Measurements from ENCODE around the gene MYOC. TPM values are rescaled to one million over a fixed set of nuclear protein-coding genes. Genes with fewer than 3 reads are reported as not detected.
"Not testable (repeated sequence)": the region's sequence is repeated elsewhere in the genome, so short reads cannot be mapped to it uniquely, and the experiment has no call there.

MYOC gene
- not detected in 2 replicates for total RNA-seq (2014; rRNA removed; shearing (Covaris generic))

DNA sequence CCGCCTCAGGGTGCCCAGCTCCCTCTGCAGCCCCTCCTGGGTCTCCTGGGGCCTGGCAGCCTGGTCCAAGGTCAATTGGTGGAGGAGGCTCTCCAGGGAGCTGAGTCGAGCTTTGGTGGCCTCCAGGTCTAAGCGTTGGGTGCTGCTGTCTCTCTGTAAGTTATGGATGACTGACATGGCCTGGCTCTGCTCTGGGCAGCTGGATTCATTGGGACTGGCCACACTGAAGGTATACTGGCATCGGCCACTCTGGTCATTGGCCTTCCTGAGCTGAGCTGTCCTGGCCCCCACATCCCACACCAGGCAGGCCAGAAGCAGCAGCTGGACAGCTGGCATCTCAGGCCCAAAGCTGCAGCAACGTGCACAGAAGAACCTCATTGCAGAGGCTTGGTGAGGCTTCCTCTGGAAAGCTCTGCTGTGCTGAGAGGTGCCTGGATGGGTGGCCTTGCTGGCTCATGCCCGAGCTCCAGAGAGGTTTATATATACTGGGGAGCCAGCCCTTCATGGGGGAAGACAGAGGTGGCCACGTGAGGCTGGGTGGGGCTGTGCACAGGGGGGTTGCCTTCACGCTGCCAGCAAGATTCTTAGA is at the start of gene MYOC:
MYOC (minus strand) TSS at position 455 of the 589 bp plus-strand sequence; CDS start at position 378, 77 bp downstream.
- no peak for DNase-seq (ENCODE audit: low read depth)

DNA sequence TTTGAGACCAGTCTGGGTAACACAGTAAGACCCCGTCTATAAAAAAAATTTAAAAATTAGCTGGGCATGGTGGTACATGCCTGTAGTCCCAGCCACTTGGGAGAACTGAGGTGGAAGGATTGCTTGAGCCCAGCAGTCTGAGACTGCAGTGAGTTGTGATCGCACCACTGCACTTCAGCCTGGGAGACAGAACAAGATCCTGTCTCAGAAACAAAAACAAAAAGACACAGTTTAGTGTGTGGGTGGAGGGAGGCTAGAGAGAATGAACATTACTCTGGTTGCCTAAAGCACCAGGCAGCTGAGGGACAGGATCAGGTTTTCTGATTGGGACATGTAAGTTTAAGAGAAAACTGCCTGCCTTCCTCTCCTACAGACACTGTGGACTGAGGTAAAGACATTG is 47.0 kb upstream of the MYOC start:
- DNase-seq (ENCODE audit: low read depth): no peak

DNA sequence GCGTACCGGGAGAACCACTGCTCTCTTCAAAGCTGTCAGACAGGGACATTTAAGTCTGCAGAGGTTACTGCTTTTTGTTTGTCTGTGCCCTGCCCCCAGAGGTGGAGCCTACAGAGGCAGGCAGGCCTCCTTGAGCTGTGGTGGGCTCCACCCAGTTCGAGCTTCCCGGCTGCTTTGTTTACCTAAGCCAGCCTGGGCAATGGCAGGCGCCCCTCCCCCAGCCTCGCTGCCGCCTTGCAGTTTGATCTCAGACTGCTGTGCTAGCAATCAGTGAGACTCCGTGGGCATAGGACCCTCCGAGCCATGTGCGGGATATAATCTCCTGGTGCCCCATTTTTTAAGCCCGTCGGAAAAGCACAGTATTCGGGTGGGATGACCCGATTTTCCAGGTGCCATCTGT is 43.3 kb upstream of the MYOC start:
- not testable (repeated sequence) for DNase-seq (ENCODE audit: low read depth)

DNA sequence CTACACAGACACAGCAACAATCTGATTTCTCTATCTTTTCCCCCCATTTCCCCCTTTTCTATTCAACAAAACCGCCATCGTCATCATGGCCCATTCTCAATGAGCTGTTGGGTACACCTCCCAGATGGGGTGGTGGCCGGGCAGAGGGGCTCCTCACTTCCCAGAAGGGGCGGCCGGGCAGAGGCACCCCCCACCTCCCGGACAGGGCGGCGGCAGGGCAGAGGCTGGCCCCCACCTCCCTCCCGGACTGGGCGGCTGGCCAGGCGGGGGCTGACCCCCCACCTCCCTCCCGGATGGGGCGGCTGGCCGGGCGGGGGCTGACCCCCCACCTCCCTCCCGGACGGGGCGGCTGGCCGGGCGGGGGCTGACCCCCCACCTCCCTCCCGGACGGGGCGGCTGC is 41.1 kb upstream of the MYOC start:
- DNase-seq (ENCODE audit: low read depth): not testable (repeated sequence)

DNA sequence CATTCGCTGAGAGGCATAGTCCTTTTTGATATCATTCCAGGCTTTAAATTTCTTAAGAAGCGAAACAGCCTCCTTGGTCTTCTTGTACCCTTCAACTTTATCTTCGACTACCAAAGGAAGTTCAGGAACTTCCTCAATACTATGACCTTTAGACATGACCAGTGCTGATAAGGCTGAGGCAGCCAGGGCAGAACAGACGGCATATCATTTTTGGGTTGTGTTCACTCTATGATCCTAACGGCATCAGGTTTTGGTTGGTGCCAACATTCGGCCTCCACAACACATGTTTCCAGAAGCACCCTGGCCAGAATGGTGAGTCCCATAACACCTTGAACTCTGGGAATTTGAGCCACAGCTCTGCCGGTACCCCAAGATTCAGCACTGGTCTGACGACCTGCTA is 31.4 kb upstream of the MYOC start:
- no peak for DNase-seq (ENCODE audit: low read depth)

GRCh38 chr1:171680339-171680738 is 27.9 kb upstream of the MYOC start:
- no peak for DNase-seq (ENCODE audit: low read depth)

DNA sequence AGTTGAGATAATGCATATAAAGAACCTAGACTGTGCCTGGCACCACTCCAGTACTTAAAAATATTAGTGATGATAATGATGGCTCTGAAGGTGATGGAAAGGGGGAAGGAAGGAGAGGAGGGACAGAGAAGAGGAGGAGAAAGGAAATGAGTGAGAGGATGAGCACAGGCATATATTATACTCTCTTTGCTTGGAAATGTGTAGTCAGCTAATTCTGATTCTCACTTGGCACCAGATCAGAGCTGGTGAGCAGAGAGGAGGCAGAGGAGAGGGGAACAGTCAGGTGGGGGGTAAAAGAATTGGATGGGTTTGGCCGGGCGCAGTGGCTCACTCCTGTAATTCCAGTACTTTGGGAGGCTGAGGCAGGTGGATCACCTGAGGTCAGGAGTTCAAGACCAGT is 24.3 kb upstream of the MYOC start:
- DNase-seq (ENCODE audit: low read depth): no peak

GRCh38 chr1:171674431-171675405 is 22.2 kb upstream of the MYOC start:
- no peak for DNase-seq (ENCODE audit: low read depth)

GRCh38 chr1:171670739-171671138 is 18.3 kb upstream of the MYOC start:
- DNase-seq (ENCODE audit: low read depth): no peak

- no peak for DNase-seq (ENCODE audit: low read depth)
These were observed 15.9 kb upstream of the MYOC start for GRCh38 chr1:171668372-171668771.

DNA sequence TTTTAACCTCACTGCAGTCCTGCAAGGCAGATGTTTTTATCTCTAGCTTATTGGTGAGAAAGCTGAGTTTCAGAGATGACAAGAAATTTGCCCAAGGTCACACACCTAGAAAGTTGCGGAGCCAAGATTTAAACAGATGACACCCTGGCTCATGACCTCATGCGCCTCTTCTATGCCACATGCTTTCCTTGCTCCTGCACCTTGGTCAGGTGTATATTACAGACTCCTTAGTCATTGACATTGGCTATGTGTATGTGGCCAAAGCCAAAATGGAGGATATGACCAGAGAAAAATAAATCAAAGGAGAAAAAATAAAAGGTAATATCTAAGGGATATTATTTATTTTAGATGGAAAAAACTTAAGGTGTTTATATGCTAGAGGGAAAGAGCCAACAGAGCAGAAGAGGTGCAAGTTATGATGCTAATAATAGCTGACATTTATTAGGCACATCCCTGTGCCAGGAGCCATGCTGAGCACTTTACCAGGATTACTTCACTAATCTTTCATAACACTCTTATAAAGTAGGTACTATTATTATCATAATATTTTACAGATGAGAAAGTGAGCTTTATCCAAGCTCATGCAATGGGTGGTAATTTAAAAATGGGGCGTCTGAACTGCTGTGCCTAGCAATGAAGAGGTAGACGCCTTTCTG is 13.8 kb upstream of the MYOC start:
- DNase-seq (ENCODE audit: low read depth): no peak

GRCh38 chr1:171664976-171665375 is 12.5 kb upstream of the MYOC start:
- no peak for DNase-seq (ENCODE audit: low read depth)

DNA sequence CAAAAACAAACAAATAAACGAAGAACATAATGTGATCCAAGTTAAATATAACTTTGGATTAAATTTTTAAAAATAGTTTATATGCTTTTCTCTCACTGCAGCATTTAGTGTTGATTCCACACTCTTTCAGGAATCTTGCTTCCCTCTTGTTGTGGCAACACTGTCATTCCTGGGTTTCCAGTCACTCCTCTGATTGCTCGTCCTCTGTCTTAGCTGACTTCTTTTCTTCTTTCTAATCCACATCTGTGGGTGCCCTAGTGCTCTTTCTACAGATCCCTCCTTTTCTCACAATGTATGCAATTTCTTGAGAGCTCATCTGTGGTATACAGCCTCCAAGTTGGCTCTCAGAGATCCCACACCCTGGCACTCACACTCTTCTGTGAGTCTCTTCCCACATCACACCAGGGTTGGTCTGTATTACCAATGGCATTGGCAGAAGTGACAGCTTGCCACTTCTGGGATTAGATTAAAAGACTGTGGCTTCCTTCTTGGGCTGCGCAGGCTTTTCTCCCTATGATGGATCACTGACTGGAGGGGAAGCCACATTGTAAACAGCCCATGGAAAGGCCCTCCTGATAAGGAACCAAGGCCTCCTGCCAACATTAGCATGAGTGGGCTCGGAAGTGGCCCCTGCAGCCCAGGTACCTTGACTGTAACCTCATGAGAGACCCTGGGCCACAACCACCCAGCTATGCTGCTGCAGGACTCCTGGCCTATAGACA is 11.5 kb upstream of the MYOC start:
- DNase-seq (ENCODE audit: low read depth): no peak

DNA sequence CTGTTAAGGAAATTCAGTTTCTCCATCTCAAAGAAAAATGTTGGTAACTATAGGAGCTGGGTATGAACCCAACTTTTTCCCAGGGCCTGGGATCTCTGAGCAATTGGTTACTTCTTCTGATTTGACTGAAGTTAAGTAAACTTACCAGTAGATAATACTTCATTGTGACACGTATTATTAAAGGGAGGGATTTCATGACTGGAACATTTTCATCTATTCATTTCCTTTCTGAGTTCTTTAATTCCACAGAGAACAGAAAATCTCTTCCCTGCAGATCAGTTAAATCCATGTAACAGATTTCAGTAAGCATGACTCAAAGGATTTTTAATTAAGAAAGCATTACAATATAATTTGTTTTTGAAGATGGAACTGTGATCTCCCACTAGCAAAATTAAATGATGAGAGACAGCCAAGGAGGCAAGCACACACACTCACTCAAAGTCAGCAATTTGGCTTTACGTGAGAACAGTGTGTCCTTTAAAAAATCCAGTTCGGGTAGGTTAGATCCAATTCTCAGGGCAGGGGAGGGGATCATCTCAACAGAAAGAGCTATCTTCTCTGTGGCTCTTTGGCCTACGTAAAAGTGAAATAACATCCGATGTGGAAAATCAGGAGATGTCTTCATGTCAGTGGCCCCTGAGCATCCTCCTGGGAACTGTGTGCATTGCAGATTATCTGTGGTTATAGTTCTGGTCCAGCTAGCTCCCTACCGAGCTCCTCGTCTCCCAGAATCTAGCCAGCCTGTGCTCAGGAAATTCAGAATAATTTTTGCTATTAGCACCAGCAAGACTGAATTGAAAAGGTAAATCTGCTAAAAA is 10.8 kb upstream of the MYOC start:
- no peak for DNase-seq (ENCODE audit: low read depth)

GRCh38 chr1:171661076-171661650 is 8.7 kb upstream of the MYOC start:
- DNase-seq (ENCODE audit: low read depth): no peak

DNA sequence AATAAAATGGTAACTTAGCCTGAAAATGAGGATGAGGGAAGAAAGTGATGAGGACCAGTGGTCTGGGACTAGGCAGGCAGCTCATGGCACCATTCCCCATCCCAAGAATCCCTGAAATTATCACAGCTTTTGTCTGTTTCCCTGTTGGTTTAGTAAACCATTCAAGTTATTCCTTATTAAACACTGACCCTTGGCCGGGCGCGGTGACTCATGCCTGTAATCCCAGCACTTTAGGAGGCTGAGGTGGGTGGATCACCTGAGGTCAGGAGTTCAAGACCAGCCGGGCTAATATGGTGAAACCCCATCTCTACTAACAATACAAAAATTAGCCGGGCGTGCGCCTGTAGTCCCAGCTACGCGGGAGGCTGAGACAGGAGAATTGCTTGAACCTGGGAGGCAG is 3.7 kb upstream of the MYOC start:
- not testable (repeated sequence) for DNase-seq (ENCODE audit: low read depth)

GRCh38 chr1:171655746-171656116 is 3.2 kb upstream of the MYOC start:
- no peak for DNase-seq (ENCODE audit: low read depth)

- peak; percentile 87 for DNase-seq (ENCODE audit: low read depth)
These were observed 2.7 kb upstream of the MYOC start for GRCh38 chr1:171654942-171655745.

DNA sequence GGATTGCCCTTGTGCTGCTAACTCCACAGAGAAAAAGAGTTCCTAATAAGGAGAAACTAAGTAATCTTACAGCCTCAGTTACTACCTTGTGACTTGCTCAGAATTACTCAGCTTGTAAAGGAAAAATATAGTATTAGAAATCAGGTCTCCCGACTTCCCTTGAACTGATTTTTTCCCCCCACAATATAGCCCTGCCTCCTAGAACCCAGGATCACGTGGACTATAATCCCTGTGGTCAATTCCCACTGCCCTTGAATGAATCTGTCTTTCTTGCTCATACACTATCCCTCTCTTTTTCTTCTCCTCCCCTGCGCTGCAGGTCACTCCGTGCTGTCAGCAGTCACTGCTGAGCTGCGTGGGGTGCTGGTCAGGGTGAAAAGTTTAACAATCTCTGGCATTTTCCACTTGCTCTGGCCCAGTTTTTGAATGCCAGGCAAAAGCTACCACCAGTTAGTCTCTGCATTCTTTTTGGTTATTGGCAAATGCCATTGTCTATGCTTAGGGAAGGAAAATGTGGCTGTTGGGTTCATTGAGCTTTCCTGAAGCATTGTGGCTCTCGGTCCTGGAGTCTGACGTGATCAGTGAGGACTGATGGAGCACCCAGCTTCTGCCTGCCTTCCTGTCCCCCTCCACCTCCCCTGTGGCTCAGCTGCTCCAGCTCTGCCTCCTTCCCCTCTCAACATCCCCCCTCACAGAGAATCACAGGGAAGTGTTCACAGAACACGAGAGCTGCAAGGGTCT is 1.9 kb upstream of the MYOC start:
- no peak for DNase-seq (ENCODE audit: low read depth)
